ENCODE measurements around the gene HECW1. TPM values are rescaled to one million over a fixed set of nuclear protein-coding genes. Genes with fewer than 3 reads are reported as not detected.
"Not testable (repeated sequence)": the region's sequence is repeated elsewhere in the genome, so short reads cannot be mapped to it uniquely, and the experiment has no call there.

HECW1 gene
- total RNA-seq (ENCODE audit: insufficient read depth, low replicate concordance), result 4.1 TPM

GRCh38 chr7:43112459-43112940, at the start of gene HECW1:
TSS of gene HECW1 (plus strand) at chr7:43112647. CDS start at chr7:43243906, 131,259 bp downstream.
- DNase-seq (ENCODE audit: low spot score), result no peak

GRCh38 chr7:43071604-43072003, 40.8 kb upstream of the HECW1 start:
- DNase-seq (ENCODE audit: low spot score), result no peak

- peak; percentile 23 for DNase-seq (ENCODE audit: low spot score)
Measured at GRCh38 chr7:43072530-43072929, 39.9 kb upstream of the HECW1 start.

- not testable (repeated sequence) for DNase-seq (ENCODE audit: low spot score)
Measured at GRCh38 chr7:43073811-43074210, 38.6 kb upstream of the HECW1 start.

- no peak for DNase-seq (ENCODE audit: low spot score)
Measured at GRCh38 chr7:43076189-43076605, 36.2 kb upstream of the HECW1 start.

GRCh38 chr7:43076606-43077005, 35.8 kb upstream of the HECW1 start:
- no peak for DNase-seq (ENCODE audit: low spot score)

GRCh38 chr7:43077285-43077684, 35.2 kb upstream of the HECW1 start:
- DNase-seq (ENCODE audit: low spot score), result peak; percentile 11

- DNase-seq (ENCODE audit: low spot score), result peak; percentile 26
Measured at GRCh38 chr7:43077732-43078391, 34.6 kb upstream of the HECW1 start.

- no peak for DNase-seq (ENCODE audit: low spot score)
Measured at GRCh38 chr7:43078794-43079193, 33.7 kb upstream of the HECW1 start.

- DNase-seq (ENCODE audit: low spot score), result no peak
Measured at GRCh38 chr7:43081603-43082002, 30.8 kb upstream of the HECW1 start.

- DNase-seq (ENCODE audit: low spot score), result no peak
Measured at GRCh38 chr7:43083106-43083505, 29.3 kb upstream of the HECW1 start.

- DNase-seq (ENCODE audit: low spot score), result no peak
Measured at GRCh38 chr7:43085017-43085416, 27.4 kb upstream of the HECW1 start.

- DNase-seq (ENCODE audit: low spot score), result no peak
Measured at GRCh38 chr7:43085992-43086391, 26.5 kb upstream of the HECW1 start.

GRCh38 chr7:43092819-43093218, 19.6 kb upstream of the HECW1 start:
- no peak for DNase-seq (ENCODE audit: low spot score)

GRCh38 chr7:43096875-43097274, 15.6 kb upstream of the HECW1 start:
- DNase-seq (ENCODE audit: low spot score), result no peak

- no peak for DNase-seq (ENCODE audit: low spot score)
Measured at GRCh38 chr7:43099750-43100149, 12.7 kb upstream of the HECW1 start.

- no peak for DNase-seq (ENCODE audit: low spot score)
Measured at GRCh38 chr7:43104874-43105520, 7.5 kb upstream of the HECW1 start.

- DNase-seq (ENCODE audit: low spot score), result no peak
Measured at GRCh38 chr7:43105521-43106120, 6.8 kb upstream of the HECW1 start.

- DNase-seq (ENCODE audit: low spot score), result peak; percentile 63
Measured at GRCh38 chr7:43108255-43109011, 4.0 kb upstream of the HECW1 start.

- peak; percentile 21 for DNase-seq (ENCODE audit: low spot score)
Measured at GRCh38 chr7:43110791-43111535, 1.5 kb upstream of the HECW1 start.

Data from umbilical cord (tissue), 2 donors.